Stimulated activated naive CD8-positive, alpha-beta T cell treated with anti-CD3 and anti-CD28 coated beads, Interleukin-15, amount 100 ng/mL, for 72 hours (primary cell): ENCODE data around the gene DAZ2.
"Not testable (repeated sequence)": the region's sequence is repeated elsewhere in the genome, so short reads cannot be mapped to it uniquely, and the experiment has no call there.

Source experiments
- ATAC-seq: fragments of 150-1000 bp; cut with Tn5 transposase; 2 replicates; pipeline ENCODE4 v1.10.0; 2021; ENCODE audit warnings: mild to moderate bottlenecking, moderate library complexity
- DNase-seq, 2 donors: peaks; one replicate each; pipeline ENCODE4 v3.0.0; 2021 to 2022
- H3K27ac Mint-ChIP-seq, 2 donors: one replicate each; pipeline ENCODE4 v1.8.0; 2022; ENCODE audit warnings: mild to moderate bottlenecking in 2 of 2, mixed read lengths in 2 of 2, moderate library complexity in 2 of 2
- H3K27me3 Mint-ChIP-seq: one replicate; pipeline ENCODE4 v1.8.0; 2022; ENCODE audit warnings: mixed read lengths
- H3K4me1 Mint-ChIP-seq: one replicate; pipeline ENCODE4 v1.8.0; 2022; ENCODE audit warnings: mild to moderate bottlenecking, mixed read lengths
- H3K4me3 Mint-ChIP-seq, 2 donors: one replicate each; pipeline ENCODE4 v1.8.0; 2022; ENCODE audit warnings: mild to moderate bottlenecking in 2 of 2, mixed read lengths in 2 of 2, moderate library complexity in 1 of 2
- H3K9me3 Mint-ChIP-seq, 2 donors: one replicate each; pipeline ENCODE4 v1.8.0; 2022; ENCODE audit warnings: mixed read lengths in 2 of 2

Gene DAZ2, protein sequence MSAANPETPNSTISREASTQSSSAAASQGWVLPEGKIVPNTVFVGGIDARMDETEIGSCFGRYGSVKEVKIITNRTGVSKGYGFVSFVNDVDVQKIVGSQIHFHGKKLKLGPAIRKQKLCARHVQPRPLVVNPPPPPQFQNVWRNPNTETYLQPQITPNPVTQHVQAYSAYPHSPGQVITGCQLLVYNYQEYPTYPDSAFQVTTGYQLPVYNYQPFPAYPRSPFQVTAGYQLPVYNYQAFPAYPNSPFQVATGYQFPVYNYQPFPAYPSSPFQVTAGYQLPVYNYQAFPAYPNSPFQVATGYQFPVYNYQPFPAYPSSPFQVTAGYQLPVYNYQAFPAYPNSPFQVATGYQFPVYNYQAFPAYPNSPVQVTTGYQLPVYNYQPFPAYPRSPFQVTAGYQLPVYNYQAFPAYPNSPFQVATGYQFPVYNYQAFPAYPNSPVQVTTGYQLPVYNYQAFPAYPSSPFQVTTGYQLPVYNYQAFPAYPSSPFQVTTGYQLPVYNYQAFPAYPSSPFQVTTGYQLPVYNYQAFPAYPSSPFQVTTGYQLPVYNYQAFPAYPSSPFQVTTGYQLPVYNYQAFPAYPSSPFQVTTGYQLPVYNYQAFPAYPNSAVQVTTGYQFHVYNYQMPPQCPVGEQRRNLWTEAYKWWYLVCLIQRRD

DNA sequence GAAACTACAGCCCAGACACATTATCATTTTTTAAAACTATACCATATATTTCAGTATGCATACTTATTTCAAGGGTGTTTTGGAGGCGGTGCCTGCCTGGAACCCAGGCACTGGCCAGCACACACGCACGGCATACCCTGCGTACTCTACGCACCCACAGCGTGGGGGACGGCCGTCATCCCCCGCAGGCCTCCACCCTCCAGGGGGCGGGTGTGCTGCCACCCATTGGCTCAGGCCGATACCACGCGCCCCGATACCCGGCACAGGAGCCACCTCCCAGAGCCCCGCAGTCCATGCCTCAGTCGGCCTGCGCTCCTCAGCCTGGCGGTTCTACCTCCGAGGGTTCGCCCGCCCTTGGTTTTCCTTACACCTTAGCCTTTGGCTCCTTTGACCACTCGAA is at the start of gene DAZ2:
Gene DAZ2, plus strand, starts transcription at position 301 of the 400 bp plus-strand sequence. CDS start 208 bp downstream, outside the sequence.
- not testable (repeated sequence) for H3K4me1 Mint-ChIP-seq, DNase-seq, H3K27ac Mint-ChIP-seq, H3K9me3 Mint-ChIP-seq, H3K27me3 Mint-ChIP-seq, H3K4me3 Mint-ChIP-seq
- peak; percentile 39 for ATAC-seq

DNA sequence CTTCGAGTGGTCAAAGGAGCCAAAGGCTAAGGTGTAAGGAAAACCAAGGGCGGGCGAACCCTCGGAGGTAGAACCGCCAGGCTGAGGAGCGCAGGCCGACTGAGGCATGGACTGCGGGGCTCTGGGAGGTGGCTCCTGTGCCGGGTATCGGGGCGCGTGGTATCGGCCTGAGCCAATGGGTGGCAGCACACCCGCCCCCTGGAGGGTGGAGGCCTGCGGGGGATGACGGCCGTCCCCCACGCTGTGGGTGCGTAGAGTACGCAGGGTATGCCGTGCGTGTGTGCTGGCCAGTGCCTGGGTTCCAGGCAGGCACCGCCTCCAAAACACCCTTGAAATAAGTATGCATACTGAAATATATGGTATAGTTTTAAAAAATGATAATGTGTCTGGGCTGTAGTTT is 20.4 kb upstream of the DAZ2 start, which contains the start of gene DAZ1:
Gene DAZ1, minus strand, starts transcription at position 101 of the 400 bp plus-strand sequence. CDS start 208 bp downstream, outside the sequence.
- H3K27ac Mint-ChIP-seq, DNase-seq, H3K27me3 Mint-ChIP-seq, H3K9me3 Mint-ChIP-seq, H3K4me1 Mint-ChIP-seq, H3K4me3 Mint-ChIP-seq: not testable (repeated sequence)
- peak; percentile 53 for ATAC-seq

DNA sequence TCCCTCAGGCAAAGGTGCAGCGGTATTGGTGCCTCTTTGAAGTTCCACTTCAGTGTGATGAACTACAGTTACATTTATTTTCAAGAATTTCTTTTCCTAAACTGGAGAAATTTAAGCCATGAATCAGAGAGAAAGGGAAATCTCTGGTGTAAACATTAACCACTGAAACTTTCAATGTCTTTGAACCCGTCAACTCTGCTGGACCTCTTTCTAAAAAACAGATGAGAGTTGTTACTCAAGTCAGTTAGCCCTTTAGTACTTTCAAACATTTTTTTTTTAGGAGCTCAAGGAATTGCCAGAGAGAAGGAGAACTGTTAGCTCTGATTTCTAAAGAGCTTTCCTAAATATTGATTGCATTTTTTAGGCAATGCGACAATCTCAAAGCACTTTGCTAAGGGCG is 11.9 kb upstream of the DAZ2 start:
- not testable (repeated sequence) for DNase-seq, ATAC-seq, H3K4me3 Mint-ChIP-seq

DNA sequence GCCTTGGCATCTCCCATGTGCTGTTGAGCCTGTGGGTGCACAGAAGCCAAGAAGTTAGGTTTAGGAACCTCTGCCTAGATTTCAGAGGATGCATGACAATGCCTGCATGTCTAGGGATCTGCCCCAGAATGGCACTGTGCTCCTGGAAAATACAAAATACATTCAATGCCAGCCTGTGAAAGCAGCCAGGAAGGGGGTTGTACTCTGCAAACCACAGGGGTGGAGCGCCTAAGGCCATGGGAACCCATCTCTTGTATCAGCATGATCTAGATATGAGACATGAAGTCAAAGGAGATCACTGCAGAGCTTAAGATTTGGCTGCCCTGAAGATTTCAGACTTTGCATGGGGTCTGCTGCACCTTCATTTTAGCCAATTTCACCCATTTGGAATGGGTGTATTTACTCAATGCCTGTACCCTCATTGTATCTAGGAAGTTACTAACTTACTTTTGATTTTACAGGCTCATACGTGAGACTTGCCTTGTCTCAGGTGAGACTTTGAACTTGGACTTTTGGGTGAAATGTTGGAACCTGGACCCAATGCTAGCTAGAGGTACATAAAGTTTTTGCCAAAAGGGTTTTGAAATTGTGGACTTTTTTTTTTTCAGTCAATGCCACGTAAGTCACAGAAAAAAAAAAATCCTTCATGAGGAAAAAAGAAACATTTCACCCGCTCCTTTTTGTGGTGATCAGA is 9.4 kb upstream of the DAZ2 start:
- not testable (repeated sequence) for ATAC-seq, DNase-seq, H3K4me3 Mint-ChIP-seq, H3K27ac Mint-ChIP-seq, H3K27me3 Mint-ChIP-seq, H3K9me3 Mint-ChIP-seq, H3K4me1 Mint-ChIP-seq

More for the DNA sequence above, 11.9 kb upstream of the DAZ2 start:
- H3K4me1 Mint-ChIP-seq, H3K27me3 Mint-ChIP-seq, H3K9me3 Mint-ChIP-seq, H3K27ac Mint-ChIP-seq: not testable (repeated sequence)

DNA sequence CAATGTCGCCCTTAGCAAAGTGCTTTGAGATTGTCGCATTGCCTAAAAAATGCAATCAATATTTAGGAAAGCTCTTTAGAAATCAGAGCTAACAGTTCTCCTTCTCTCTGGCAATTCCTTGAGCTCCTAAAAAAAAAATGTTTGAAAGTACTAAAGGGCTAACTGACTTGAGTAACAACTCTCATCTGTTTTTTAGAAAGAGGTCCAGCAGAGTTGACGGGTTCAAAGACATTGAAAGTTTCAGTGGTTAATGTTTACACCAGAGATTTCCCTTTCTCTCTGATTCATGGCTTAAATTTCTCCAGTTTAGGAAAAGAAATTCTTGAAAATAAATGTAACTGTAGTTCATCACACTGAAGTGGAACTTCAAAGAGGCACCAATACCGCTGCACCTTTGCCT is 8.7 kb upstream of the DAZ2 start:
- not testable (repeated sequence) for H3K27ac Mint-ChIP-seq, DNase-seq, H3K4me1 Mint-ChIP-seq, ATAC-seq, H3K27me3 Mint-ChIP-seq, H3K9me3 Mint-ChIP-seq, H3K4me3 Mint-ChIP-seq
